NCI-H1436 treated with DMSO at 0.1 percent for 48 hours (cell line): ENCODE measurements around the gene MEF2C.

Experiments
- DNase-seq: peaks from one replicate; lab custom pipeline; 2025; lab: John Stamatoyannopoulos, UW

Gene MEF2C

DNA sequence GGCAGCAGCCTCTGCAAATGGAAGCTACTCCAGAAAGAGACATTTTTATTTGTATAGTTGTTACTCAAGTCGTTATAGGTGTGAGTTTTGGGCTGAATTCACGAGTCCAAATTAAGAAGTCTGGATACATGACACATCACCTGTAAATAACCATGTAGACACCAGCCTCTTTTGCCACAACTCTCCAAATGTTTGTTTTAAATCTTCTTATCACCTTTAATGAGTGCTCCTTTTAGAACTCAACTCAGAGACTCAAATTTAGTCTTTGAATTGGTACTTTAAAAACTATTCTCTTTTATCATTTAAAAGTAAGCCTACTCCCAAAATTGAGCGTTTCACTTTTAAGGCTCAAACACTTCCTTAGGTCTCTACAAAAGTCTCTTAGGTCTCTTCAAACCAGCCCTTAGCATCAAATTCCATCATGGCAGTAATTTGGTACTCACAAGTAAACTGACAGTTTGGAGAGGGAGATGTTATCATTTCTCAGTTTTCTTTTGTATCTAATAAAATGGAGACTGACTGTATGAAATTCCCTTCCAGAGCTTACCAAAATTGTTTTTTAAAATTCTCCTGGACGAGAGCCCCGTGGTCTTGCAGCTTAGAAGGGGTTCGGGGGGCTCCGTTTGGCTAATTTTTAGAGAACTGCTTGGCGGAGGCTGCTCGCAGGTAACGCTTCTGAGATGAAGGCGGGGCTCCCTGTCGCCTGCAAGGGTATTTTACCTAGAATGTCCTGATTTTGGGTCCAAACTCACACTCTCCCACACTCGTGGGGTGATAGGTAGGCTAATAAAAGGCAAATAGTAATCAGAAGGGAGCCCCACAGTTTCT lies 194.6 kb downstream of the MEF2C start:
- DNase-seq: no peak

DNA sequence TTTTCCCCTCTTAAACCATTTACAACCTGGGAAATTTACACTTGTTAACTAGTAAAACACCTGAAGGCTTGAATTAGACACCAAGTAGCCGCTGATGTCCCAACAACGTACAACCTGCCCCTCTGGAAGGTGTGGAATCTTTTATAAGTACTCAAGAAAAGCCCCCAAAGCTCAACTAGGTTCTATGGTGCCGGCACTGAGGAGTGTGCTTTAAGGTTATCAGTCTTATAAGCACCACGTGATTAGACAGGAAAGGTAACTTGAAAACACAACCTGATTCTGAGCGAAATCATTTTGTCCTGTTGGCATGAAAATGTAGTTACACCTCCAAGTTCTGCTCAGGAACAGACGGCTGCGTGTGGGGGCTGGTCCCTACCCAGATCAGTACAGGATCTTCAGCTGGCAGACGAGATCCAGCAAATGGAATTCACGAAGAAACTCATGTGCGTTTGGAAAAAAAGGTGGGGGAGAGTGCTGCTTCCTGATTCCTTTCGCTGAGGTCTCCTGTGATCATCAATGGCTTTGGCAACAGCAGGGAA lies 195.5 kb downstream of the MEF2C start:
- no peak for DNase-seq

DNA sequence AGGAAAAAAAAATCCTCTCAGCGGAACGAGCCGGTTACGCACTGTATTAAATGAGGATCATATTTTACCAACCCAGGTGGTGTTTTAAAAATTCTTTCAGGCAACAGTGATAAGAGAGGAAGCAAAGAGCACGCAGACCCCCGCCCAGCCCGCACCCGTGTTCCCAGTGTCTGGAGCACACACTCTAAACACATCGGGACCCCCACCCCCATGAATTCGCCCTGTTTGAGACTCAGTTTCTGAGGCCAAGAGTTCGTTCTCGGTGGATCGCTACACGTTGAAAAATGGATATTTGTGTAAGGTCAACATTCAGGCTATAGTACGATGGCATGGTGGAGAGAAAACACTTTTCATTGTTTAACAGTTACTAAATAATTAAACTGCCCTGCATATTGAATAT lies 196.3 kb downstream of the MEF2C start:
- no peak for DNase-seq

DNA sequence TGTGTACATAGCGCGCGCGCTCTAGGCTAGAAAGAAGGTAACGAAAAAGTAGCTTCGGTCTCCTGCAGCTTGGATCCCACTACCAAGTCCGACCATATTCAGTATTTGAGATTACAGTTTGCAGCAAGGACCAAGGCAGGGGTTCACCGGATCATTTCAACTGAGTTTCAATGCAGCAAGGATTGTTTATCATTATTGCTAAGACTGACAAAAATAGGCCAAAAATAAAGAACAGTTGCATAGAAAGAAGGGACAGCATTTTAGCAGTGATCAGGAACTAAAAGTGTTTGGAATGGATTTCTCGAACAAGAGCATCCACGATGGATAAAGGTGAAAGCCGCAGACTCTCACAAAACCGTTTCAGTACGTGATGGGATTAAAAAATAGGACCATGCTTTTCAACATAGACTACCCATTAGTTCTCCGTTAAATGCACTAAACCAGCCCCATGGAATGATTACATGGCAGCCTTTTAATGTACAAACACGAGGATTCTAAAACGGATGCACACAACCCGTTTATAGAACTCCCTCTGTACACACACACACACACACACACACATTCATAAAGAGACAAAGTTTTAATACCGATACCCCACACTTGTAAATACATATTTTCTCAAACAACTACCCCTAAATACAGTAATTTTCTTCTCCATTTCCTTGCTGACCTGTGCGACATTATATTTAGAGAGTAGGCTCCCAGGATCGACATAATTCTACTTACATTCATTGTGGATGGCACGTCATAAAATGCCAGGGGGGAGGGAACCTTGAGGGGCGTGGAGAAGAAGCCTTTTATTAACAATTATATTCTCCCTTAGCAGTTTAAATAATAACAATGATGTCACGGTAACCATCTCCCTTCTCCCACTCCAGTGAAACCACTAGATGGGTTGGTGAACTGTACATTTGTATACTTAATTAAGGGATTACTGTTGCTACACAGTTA lies 197.1 kb downstream of the MEF2C start:
- no peak for DNase-seq

DNA sequence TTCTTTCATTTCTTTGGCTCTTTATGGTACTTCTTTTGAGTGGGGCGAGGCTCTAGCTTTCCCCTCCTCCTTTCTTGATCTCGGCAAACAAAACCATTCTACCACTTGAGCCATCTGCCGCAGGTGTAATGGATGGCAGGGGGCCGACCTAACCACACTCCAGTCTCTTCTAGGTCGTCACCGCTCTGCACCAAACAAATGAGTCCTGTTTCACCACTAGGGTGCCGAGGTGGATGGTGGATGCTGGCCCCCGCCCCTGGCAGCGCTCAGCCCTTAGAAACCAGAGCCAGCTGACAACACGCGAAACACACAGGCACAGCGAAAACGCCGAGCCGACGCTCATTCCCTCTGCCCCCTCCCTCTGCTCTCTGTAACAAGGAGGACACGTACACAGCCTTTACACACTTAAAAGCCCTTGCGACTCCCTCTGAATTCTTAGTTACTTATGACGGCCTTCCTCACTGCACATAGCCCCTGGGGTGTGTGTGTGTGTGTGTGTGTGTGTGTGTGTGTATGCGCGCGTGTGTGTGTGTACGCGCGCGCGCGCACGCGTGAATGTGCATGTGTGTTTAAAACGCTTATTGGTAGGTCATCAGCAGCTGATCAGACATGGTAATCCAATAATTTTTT lies 199.4 kb downstream of the MEF2C start:
- DNase-seq: no peak

DNA sequence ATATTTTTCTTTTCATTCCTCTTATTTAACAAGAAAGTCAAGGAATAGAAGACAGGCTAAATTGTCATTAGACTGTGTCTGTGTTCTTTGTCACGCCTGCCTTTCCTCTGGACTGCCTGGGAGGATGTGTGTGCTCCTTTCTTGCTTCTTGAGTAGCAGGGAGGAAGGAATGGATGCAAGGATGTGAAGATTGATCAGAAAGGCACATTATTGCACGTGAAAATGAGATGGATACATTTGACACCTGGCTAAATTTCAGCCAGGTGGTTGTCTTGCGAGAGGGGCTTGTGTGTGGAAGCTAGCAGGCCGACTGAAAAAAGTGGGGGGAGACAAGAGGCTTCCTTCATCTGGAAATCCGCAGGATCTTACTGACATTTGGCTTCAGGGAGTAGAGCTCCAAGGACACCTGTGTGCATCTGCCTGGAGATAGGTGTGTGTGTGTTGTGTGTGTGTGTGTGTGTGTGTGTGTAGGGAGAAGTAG lies 200.1 kb downstream of the MEF2C start:
- no peak for DNase-seq

DNA sequence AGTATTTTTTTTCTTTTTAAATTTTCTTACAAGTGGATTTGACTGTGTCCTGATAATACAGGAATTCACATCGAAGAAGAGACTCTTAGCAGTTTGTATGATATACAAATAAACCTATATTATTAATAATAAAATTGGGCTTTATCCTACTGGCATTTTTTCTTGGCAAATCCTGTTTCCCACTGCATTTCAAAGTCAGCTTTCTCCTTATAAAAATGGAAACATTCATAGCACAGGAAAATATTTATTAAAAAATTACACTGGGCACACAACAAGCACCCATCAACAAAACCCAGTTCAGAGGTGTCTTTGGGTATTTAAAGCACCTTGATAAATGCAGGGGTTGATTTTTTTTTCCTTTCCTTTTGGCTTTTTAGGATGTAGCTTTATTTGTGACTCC lies 200.9 kb downstream of the MEF2C start:
- DNase-seq: no peak

DNA sequence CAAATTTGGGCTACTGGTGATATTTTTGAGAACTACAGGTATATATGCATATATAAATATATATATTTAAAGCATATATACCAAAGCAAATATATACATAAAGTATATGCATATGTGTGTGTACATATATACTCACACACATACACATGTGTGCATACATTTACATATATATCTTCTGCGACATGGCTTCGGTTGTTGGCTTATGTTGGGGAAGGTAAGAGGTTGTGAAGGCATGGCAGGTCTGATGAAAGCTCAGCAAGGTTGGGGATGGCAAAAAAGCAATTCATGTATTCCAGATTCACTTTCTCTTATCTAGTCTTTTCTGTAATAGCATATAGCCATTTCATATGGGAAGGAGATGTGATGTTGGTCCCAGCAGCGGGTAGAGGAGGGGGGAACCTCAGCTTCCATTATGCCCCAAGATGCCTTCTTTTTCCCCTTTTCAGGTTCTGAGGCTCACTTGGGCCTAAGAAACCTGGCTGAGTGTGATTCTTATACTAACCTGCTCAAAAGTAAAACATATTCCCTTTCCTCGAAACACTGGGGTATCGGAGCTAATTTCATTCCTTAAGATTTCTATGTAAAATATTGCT lies 201.7 kb downstream of the MEF2C start:
- DNase-seq: no peak

DNA sequence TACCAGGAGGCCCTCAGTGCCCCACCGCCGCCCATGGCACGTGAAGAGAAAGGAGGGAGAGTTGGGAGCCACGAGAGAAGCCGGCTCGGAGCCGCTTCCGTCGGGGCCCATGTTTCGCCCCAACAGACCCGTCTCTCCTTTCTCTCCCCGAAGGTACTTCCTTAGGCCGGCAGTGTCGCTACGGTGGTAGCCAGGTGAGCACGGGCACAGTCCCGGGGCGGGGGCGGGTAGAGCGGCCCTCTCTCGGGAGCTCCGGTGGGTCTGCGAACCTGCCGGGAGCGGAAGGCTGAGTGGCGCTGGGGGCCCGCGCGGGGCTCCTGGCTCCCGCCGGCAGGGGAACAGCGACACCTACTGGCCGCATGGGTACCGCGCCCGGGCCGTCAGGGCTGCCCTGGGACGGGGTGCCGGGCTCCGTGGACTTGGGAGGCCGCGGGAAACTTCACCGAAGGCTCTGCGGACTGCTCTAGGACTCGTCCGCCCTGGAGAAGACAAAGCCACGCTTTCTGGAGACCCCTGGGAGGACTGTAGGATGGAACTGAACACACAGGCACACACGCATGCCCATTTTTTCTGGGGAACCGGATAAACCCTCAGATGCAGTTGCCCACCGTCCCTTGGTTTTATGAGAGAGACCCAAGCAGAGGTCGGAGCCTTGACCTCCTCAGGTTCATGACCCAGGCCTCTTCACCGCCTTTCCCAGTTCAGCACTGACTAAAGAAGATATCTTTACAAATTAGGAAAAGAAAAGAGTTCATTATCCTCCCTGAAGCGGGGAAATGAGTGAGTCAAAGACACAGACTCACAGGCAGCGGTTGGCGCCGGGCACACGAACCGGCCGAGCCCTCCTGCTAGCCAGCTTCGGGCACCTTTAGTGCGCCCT lies 202.5 kb downstream of the MEF2C start:
- DNase-seq: no peak

DNA sequence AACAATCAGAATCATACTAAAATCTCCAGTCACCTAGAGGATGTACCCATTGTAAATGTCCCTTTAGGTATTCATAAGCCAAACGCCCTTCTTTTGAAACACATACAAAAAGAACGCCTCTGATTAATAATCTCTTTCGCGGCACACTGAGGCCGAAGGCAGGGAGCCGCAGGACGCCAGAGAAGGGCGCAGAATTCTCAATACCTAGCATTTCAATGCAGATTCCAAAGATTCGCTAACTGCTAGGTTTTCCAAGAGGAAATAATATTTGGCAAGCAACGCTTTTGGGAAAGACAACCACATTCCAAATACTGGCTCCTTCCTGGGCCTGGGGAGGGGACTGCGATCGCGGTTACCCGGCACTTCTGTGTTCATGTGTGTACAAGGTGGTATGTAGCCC lies 203.3 kb downstream of the MEF2C start:
- DNase-seq: no peak

DNA sequence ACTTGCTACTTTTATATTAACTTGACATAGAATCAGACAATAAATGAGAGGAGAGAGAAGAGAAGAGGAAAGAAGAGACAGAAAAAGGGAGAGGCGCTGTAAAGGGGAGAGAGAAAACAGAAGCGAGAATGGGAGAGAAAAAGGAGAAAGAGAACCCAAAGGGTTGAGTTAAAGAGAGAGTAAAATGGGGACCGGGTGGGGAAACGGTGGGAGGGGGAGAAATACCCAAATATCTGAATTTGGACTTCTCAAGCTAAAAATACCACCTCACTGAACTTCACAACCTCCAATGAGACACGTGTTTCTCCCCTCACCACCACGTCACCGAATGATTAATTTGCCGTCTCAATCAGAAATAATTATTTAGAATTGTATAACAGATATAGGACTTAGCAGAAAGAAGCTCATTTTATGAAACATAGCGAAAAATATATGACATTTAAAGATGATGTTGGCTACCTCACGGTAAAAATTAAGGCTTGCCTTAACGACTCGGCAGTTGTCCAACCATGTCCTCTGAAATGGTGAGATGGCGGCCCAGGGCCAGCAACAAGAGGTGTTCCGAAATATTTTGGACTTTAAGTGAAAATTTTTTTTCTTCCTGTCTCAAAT lies 204.1 kb downstream of the MEF2C start:
- DNase-seq: no peak

DNA sequence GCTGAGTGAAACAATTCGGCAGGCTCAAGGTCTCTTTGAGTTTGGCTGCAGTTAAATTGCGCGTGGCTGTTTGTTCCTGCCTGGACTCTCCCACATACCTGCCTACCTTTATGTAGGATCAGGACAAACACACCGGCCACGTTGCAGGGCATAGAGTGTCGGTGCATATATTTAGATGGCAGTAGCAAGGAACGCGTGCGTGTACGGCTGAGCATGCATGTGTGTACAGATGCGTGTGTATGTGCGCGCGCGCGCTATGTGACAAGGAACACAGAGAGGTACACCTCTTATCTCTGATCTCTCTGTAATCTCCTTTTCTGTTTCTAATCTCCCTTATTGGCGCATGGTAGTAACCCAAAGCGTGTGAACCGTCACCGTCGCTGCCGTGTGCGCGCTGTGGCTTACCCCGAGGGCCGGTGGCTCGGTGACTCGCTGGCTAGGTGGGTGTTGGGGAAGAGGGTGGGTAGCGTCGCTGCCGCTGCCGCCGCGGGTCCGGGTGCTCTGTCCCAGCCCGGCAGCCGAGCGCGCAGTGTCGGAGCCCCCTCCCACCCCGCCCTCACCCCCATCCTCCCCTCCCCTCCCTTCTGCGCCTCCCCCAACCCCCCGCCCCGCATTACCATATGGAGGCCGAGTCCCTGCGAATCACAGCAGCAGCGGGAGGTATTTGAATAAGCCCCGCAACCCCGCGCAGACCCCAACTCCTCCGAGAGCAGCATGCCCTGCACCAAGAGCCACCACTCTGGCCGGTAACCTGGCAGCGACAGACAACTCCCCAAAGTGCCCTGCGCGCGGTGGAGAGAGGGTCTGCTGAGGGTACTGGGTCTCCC lies 204.8 kb downstream of the MEF2C start:
- DNase-seq: no peak

DNA sequence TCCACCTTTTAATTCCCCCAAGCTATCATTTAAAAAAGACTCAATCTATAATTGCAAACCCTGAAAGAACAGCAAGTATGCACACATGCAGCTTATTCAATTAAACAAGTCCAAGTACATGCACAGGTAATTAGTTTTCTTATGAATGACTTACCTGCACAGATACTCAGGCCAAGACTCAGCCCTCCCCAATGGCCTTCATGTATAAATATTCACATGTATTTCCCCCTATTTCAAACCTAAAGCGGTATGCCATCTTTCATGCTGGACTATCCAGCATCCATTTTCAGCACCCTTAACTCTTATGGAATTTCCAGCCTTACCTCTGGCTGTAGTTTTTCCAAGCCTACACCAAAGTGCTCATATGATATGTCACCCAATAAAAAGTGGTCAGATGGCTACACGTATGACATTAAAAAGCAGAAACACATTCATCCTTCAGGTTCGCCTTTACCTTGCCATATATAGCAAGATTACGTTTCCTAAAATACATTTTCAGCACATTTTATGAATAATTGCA lies 205.5 kb downstream of the MEF2C start:
- no peak for DNase-seq

DNA sequence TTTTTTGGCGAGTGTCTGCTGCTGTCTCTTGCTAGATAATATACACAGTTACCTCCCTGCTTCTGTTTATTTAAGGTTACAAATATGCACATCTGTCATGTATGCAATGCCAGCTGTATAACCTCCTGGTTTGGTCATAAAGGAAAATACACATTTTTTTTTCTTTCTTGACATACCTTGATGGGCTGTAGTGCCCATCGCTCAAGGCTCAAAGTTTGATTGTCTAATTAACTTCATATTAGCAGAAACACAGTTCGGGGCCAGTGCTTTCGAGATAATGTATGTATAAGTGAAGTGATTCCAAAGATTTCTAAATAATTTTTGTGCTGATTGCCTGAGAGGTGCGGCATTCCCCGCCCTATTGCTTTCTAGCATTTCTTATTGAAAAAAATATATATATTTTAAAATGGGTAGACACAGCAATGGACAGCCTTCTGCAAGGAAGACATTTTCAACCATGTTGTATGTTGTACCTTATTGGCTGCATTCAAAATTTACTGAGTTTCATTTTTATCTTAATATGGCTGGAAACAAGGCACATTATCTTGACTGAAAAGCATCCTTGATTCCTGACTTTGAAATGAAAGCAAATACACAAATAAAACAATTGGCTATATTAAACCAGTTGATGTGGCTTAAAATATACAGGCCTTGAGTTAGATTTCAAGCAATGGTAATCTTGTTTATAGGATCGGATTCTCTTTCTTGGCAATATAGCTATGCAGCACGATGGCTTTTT lies 206.2 kb downstream of the MEF2C start:
- DNase-seq: no peak

DNA sequence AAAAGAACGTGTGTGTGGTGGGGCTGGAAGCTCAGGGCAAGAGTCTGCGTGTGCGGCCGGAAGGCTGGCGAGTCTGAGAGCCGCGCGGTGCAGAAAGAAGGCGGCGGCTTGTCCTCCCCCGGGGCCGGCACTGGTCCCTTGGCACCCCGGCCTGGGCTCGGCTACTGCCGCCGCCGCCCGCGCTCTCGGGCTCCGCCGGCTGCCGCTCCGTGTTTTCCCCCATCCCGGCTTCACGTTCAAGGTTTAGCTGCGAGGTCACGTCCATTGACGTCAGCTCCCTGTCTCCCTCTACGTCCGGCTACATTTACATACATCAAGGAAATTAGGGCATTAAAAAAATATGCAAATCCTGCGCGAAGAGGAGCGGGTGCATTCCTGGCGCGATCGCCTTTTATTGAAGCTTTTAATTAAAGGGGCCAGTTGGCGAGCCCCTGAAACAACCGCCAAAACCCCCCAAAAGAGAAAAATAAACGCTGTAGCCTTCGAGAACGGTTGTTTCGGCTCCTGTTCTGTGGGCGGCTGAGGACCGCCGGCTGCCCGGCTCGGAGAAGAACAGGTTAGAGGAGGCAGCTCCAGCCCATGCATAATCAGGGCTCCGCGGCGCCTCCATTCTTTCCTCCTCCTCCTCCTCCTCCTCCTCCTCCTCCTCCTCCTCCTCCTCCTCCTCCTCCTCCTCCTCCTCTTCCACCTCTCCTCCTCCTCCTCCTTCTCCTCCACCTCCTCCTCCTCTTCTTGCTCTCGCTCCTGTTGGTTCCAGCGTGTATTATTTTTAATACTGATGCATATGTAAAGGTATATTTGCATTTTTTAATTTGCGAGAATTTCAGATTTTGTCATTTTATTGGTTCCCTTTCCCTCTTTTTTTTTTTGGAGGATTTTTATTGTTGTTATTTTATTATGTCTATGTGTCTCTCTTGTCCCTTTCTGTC lies 207.0 kb downstream of the MEF2C start:
- DNase-seq: no peak

DNA sequence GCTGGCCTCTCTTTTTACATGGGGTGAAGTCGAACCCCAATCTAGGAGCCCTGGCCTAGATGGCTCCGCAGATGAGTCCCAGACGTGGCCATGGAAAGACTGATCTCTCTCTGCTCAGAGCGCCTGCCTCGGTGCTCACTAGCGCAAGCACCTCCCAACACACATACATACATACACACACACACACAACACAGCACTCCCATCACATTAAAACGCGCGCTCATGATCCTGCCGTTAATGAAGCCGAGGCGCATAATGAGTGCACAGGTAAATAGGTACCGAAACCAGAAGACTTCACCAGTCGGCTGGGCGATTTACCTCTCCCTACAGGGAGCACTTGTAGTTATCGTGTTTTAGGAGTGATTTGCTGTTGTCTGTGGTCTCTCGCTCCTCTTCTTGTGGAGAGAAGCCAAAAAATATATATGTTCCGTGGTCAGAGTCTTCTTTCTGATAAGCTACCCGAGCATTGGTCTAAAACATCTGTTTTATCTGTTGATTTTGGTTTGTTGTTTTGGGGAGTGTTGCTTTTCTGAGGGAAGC lies 207.7 kb downstream of the MEF2C start:
- DNase-seq: no peak
